ENCODE results near the gene MYL10. TPM values are rescaled to one million over a fixed set of nuclear protein-coding genes. Genes with fewer than 3 reads are reported as not detected.

MYL10 gene
- total and polyA plus RNA-seq, 2 of the 8 experiments (the other 6 are each of a cell fraction or from before 2014, with no cell fraction given): 0.18 TPM; not detected in 1

DNA sequence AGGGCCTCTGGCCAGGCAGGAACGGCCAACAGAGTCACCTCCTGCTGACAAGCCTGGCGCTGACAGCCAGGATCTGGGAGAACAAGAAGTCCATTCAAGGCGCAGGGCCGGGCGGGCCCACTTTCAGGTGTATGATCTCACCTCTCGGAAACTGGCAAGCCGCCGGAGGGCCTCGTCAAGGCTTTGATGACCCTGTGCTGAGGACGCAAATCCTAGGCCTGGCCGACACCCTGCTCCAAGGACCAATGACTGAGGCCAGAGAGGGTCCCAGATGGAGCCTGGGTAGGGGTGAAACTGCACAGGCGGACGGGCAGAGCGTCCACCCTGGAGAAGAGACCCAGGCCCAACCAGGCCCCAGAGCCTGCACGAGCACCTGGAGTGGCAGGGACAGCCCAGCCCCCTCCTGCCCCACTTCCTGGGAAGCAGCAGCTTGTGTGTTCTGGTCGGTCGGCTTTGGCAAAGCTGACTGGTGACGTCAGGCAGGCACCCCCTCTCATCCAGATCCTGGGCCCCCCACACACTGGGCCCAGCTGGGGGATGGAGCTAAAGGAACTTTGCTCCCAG, 30.6 kb downstream of the MYL10 start (continued):
- TF ChIP-seq, protein P1, sequence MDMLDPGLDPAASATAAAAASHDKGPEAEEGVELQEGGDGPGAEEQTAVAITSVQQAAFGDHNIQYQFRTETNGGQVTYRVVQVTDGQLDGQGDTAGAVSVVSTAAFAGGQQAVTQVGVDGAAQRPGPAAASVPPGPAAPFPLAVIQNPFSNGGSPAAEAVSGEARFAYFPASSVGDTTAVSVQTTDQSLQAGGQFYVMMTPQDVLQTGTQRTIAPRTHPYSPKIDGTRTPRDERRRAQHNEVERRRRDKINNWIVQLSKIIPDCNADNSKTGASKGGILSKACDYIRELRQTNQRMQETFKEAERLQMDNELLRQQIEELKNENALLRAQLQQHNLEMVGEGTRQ (IDR thresholded peaks at IDR 0.05; ENCODE audit: low read length): no peak
- no peak for TF ChIP-seq EP300 (IDR thresholded peaks at IDR 0.05; ENCODE audit: borderline replicate concordance in 1 of 2, low read depth in 2 of 2, low read length in 2 of 2)
- no peak for TF ChIP-seq KDM4A (IDR thresholded peaks at IDR 0.05; ENCODE audit: low read depth, low read length, severe bottlenecking)
- no peak for TF ChIP-seq CTBP2 (IDR thresholded peaks at IDR 0.05; ENCODE audit: borderline replicate concordance, insufficient read depth, insufficient read length, low read length)
- no peak for TF ChIP-seq CHD1 (IDR thresholded peaks at IDR 0.05; ENCODE audit: low read depth, low read length)
- no peak for TF ChIP-seq CEBPB (IDR thresholded peaks at IDR 0.05; ENCODE audit: low read depth, low read length)
